GM18907 (cell line): Measurements from ENCODE around the gene SLC33A1.
A peak's percentile ranks its signal among the peaks of the same experiment; 100 is the strongest.
"Not testable (repeated sequence)": the region's sequence is repeated elsewhere in the genome, so short reads cannot be mapped to it uniquely, and the experiment has no call there.

Source experiments
- ATAC-seq: cut with Tn5 transposase; IDR thresholded peaks from one replicate; pipeline ENCODE4 v1.9.1; 2021; ENCODE audit warnings: mild to moderate bottlenecking, moderate library complexity; ENCODE audit not compliant: unreplicated experiment

SLC33A1 gene

DNA sequence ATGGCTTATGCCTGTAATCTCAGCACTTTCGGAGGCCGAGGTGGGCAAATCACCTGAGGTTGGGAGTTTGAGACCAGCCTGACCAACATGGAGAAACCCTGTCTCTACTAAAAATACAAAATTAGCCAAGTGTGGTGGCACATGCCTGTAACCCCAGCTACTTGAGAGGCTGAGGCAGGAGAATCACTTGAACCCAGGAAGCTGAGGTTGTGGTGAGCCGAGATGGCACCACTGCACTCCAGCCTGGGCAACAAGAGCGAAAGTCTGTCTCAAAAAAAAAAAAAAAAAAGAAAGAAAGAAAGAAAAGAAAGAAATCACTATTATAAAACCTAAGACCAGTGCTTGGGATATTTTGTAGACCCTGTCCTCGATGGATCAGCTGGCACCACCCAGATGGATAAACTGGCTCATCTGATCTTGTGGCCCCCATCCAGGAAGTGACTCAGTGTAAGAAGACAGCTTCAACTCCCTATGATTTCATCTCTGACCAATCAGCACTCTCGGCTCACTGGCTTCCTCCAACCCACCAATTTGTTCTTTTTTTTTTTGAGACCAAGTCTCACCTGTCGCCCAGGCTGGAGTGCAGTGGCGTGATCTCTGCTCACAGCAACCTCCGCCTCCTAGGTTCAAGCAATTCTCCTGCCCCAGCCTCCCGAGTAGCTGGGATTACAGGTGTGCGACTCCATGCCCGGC, 8.2 kb upstream of the SLC33A1 start:
- not testable (repeated sequence) for ATAC-seq

DNA sequence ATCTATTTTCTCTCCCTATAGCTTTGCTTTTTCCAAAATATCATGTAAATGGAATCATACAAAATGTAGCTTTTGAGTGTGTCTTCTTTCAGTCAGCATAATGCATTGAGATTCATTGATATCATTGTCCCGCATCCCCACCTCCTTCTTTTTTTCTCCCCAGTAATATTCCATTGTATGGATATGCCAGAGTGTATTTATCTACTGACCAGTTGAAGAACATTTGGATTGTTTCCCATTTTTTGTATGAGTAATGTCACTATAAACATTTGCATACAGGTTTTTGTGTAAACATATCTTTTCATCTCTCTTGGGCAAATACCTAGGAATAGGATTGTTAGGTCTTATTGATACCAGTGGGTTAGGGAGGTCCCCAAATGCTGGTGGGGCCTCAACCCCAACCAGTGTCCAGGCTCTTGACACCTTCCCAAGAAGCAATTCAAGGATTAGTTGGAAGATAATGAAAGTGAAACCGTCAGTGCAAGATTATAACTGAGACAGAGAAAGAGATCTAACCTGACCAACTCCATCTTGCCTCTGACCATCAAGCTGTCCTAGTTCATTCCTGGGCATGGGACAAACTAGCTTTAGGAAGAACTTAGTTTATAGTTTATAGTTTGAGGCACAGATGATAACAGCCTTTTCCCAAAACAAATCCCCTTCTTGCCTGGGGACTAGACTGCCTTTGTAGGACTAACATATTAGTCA, 7.4 kb upstream of the SLC33A1 start:
- ATAC-seq: no peak

DNA sequence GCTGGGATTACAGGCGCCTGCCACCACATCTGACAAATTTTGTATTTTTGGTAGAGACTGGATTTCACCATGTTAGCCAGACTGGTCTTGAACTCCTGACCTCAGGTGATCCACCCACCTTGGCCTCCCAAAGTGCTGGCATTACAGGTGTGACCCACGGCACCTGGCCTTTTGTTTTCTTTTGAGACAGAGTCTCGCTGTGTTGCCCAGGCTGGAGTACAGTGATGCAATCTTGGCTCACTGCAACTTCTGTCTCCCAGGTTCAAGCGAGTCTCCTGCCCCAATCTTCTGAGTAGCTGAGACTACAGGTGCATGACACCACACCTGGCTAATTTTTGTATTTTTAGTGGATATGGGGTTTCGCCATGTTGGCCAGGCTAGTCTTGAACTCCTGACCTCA, 6.2 kb upstream of the SLC33A1 start:
- ATAC-seq: not testable (repeated sequence)

DNA sequence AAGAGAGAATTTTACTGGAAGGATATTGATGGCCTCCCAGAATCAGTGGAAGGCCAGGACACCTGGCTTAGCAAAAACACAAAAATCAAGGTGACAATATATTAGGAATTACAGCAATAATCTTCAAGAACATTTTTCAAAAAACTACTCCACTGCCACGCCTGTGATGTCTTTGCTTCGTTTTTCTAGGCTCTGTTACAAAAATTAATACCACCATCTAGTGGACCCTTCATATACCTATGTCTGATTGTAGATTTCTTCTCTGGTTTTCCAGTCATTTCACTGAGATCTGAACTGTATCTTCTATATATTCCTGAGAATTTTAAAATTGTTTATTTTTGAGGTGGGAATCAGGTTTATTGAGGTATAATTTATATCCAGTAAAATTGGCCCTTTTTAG, 5.6 kb upstream of the SLC33A1 start:
- ATAC-seq: peak; percentile 61

DNA sequence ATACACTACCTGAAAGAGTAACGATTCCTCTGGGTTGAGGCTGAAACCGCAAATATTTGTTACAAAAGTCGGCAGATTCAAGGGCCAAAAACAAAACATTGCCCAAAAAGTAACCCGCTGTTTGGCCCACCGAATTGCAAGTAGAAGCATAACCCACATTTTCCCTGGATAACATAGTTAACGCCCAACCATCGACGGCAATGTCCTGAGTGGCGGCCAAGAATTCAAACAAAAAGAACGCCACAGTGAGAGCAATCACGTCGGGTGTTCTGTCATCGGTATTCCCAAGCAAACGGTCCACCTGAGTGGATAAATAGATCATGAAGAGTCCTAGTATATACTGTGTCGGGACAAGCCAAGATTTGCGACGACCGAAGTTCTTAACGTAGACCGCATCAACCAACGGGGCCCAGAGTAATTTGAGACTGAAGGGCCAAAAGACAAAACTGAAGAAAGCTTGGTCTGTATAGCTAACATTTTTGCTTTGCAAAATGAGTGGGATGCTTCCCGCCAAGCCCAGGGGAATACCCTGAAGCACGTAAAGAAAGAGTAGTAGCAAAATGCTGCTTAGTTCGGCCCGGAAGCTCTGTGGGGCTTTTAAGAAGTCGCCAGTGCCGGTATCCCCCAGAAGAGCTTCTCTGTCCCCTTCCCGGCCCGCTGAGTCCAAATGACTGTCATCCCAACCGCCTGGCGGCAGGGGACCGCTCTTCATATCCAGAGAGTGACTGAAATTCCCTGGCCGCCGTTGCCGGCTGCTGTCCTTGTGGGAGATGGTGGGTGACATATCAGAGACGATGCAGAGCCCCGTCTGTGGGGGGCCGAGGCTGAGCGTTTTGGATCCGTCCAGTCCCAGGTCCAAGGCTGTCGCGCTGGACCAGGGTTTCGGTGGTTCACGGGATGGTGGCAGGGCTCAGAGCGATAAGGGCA, 750 bp downstream of the SLC33A1 start:
- ATAC-seq: peak; percentile 2

DNA sequence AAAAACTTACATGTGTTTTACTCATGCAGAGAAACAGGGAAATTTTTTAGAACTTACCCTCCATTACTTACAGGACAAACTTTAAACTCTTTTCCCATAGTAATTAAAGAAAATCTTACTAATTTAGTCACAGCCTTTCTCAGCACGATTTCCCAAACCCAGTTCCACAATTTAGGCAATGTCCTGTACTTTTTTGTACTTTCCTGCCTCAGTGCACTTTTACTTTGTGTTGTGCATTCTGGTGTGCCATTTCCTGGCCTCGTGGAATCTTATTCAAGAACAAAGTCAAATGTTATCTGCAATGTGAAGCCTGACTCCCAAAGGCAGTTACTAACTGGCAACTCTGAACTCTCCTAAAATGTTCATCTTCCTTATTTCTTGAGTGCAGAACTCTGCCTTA, 1.9 kb downstream of the SLC33A1 start:
- ATAC-seq: no peak

DNA sequence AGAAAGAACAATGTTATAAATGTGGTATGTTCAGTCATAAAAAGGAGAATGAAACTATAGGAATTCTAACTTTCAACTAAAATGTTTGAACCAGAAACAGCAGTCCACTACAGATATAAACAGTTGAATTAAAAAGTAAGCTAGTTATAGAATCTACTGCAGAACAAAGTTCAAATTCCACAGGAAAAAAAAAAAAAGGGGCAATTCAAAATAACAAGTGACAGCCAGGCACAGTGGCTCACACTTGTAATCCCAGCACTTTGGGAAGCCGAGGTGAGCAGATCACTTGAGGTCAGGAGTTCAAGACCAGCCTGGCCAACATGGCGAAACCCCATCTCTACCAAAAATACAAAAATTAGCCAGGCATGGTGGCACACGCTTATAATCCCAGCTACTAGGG, 4.8 kb downstream of the SLC33A1 start:
- not testable (repeated sequence) for ATAC-seq

DNA sequence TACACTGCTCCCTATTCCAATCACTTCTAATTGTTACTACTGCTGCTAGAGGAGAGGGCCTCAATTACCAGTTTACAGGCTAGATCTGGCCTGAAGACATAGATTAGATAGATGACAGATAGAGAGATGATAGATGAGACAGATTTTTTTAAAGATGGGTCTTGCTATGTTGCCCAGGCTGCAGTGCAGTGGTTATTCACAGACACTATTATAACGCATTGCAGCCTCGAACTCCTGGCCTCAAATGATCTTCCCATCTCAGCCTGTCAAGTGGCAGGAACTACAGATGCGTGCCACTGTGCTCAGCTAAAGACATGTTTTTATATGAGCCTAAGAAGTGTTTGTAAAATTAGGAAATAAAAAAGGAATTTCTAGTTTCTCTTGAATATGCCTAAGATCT, 6.2 kb downstream of the SLC33A1 start:
- ATAC-seq: no peak

DNA sequence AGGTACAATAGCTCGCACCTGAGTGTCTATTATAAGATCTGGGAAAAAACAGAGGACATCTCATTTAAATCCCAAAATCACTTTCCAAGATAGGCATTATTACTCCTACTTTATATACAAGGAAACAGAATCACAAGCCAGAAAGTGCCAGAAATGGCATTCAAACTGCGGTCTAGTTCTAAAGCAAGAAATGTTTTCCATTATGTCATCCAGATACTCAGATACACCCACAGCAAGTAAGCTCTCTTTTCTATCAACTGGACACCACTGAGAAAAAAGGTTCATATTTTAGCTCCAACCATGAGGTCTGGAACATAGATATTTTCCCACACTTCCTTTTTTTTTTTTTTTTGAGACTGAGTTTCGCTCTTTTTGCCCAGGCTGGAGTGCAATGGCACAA, 8.1 kb downstream of the SLC33A1 start:
- no peak for ATAC-seq

DNA sequence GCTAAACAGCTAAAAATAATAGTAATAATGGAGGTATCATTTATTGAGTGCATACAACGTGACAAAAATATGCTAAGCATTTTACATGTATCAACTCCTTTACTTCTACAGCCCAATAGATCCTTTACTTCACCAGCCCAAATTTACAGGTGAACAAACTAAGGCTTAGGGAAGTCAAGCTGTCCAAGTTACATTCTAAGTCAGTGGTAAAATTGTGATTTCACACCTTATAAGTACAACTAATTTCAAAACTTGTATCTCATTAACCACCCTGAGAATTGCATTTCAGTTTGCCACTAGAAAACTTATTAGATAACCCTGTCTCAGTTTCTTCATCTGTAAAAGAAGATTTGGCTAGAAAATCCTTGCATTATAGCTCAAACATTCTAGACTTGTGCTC, 10.7 kb downstream of the SLC33A1 start:
- ATAC-seq: no peak

DNA sequence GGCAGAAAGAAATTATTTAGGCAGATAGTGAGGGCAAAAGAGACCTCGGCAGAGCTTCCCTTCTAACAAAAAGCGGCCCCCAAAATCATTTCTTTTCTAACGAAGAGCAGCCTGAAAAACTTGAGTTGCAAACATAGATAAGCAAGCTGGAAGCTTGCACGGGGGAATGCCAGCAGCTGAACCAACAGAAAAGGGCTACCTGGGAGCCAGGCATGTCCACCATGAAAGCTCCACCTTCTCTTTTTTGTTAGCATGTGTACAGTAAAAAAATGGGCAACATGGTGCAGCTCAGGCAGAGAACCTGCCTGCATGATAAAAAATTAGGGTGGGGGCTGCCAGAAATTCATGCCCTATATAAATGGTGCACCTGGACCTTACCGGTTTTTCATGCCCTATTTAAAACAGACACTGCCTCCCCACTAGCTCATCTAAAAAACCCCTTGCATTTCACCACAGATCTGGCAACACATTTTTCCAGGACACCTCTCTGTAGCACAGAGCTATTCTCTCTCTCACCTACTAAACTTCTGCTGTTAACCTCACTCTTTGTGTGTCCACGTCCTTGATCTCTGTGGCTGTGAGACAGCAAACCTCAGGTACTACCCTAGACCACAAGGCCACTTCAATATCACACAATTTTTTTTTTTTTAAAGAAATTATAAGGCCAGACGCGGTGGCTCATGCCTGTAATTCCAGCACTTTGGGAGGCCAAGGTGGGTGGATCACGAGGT, 18.7 kb downstream of the SLC33A1 start:
- no peak for ATAC-seq

DNA sequence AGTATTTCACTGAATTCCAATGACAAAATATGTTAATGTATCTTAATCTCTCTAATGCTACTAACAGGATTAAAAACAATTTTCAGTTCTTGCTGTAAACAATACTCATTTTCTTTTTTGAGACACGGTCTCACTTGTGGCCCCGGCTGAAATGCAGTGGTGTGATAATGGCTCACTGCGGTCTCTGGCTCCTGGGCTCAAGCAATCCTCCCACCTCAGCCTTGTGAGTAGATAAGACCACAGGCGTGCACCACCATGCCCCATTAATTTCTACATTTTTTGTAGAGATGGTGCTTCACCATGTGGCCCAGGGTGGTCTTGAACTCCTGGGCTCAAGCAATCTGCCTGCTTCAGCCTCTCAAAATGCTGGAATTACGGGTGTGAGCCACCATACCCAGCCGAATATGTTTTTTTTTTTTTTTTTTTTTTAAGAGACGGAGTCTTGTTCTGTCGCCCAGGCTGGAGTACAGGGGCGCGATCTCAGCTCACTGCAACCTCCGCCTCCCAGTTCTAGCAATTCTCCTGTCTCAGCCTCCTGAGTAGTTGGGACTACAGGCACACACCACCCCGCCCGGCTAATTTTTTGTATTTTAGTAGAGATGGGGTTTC, 25.6 kb downstream of the SLC33A1 start:
- ATAC-seq: not testable (repeated sequence)

DNA sequence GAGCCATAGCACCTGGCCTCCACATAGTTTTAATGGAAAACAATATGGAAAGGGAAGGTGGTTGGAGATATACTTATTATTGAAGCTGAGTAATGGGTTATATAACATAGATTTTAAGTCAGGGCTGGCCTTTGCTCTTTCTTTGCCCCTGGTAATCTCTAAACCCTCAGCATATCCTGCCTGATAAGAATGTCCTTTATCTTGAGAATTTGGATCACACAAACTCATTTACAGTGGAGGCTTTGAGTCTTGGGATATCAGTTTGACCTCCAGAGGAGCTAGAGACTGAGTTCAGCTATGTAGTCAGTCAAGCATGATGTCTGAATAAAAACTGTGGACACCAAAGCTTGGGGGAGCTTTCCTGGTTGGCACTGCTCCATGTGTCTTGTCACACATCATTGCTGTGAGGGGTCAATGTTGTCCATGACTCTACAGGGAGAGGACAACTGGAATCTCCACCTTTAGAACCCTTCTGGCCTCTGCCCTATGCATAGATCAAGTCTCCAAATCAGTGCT, 39.1 kb downstream of the SLC33A1 start:
- ATAC-seq: no peak

DNA sequence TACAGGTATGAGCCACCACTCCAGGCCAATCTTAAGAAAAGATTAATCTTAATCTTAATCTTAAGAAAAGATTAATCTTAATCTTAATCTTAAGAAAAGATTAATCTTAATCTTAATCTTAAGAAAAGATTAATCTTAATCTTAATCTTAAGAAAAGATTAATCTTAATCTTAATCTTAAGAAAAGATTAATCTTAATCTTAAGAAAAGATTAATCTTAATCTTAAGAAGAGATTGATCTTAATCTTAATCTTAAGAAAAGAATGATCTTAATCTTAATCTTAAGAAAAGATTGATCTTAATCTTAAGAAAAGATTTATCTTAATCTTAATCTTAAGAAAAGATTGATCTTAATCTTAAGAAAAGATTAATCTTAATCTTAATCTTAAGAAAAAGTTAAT, 41.0 kb downstream of the SLC33A1 start:
- not testable (repeated sequence) for ATAC-seq

DNA sequence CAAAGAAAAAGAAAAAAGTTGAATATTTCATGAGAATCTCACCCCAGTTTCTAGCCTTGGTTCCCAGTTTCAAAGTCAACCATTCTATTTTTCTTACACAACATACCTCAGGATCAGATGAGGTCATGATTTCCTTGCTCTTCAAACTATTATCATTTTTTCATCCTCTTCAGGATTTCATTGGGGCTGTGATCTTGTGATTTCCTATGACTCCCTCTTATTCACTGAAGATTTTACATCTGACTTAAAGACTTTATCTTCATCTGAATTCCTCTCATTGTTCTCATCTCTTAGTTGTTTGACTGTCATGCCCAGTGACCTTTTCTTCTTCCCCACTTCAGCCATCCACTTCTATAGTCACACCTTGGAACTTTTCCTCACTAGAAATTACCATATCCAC, 45.0 kb downstream of the SLC33A1 start:
- ATAC-seq: no peak

DNA sequence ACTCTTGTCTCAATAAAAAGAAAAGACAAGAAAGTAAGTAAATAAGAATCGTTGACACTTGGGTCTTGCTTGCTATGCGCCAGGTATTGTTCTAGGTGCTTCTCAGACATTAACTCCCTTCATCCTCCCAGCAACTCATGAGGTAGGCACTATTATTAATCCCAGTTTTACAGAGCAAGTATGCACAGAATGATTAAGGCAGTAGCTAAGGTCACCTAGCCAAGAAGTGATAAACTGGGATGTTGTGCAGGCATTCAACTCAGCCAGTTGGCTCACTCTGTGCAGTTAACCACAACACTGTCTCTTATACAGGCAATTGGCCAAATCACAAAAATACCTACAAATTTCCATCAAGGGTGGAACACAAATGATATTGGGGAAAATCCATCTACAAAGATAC, 46.4 kb downstream of the SLC33A1 start:
- ATAC-seq: no peak

DNA sequence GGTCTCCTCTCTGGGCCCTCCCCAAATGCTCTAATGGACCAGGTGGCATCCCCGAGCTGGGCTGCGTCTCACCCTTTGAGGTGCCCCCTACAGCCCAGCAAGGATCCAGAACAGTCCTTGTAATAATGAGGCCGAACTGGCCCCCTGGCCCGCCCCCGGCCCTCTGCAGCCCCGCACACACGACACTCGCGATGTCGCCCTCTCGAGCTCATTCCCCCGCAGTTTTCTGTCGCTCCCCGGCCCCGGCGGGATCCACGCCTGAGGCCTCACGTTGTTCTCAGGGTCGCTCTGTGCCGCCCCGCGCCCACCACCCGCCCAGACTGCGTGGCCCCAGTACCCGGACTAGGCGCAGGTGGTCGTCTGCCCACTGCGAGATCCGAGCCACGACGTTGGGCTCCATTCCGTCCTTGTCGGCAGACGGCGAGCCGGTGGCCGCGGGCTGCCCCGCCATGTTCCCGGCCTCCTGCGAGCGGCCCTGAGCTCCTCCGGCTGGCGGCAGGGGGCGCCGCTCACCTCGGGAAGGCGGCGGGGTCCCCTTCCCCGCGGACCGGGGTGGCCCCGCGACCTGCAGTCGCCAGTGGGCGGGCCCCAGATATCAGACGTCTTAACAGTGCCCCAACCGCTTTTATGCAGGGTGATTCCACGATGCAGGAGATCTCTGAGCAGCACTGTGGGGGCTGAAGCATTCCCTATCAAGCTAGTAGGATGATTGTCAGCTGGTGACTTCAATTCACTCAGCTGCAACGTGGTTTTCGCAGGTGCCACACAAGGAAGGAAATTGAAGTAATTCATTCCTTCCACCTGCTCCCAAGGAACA, 48.2 kb downstream of the SLC33A1 start, which contains the start of gene C3orf33:
C3orf33 (minus strand) TSS at position 477 of the 817 bp plus-strand sequence; CDS start at position 451, 26 bp downstream.
- ATAC-seq: peak; percentile 98

DNA sequence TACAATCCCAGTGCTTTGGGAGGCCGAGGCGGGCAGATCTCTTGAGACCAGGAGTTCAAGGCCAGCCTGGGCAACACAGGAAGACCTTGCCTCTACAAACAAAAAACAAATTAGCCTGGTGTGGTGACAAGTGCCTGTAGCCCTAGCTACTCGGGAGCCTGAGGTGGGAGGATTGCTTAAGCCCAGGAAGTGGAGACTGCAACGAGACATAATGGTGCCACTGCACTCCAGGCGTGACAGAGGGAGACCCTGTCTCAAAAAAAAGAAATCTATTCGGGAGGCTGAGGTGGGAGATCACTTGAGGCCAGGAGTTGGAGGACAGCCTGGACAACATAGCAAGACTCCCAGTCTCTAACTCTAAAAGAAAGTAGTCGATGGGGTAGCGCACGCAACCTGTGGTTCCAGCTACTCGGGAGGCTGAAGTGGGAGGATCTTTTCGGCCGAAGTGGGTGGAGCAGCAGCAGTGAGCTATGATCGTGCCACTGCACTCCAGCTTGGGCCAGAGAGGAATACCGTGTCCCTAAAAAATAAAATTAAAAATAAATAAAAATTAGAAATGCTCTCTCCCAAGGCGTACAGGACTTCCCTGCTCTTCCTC, 48.9 kb downstream of the SLC33A1 start:
- peak; percentile 36 for ATAC-seq

DNA sequence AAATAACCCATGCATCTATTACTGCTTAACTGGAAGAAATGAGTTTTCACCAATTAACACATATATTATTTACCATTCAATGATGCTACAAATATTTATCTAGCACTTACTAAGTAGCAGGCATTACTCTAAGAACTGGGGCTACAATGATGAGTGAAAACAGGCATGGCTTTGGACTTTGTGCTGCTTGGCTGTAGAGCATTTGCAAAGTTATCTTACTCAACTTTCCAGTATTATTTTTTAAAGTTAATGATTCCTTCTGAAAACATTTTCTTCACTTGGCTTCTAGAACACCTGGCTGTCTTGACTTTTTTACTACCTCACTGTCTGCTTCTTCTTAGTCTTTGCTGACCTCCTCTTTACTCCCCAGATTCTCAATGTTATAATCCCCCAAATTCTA, 49.9 kb downstream of the SLC33A1 start:
- no peak for ATAC-seq
